Activated CD4-positive, alpha-beta T cell treated with anti-CD3 and anti-CD28 coated beads for 4 hours (primary cell): ENCODE results near the gene ANKH.
"Not testable (repeated sequence)": the region's sequence is repeated elsewhere in the genome, so short reads cannot be mapped to it uniquely, and the experiment has no call there.

ENCODE experiments used
- DNase-seq, 2 donors: peaks; one replicate each; pipeline ENCODE4 v3.0.0-alpha.2; 2020

Gene ANKH

GRCh38 chr5:14824499-14824898 lies 47.1 kb downstream of the ANKH start:
- DNase-seq, result no peak

DNA sequence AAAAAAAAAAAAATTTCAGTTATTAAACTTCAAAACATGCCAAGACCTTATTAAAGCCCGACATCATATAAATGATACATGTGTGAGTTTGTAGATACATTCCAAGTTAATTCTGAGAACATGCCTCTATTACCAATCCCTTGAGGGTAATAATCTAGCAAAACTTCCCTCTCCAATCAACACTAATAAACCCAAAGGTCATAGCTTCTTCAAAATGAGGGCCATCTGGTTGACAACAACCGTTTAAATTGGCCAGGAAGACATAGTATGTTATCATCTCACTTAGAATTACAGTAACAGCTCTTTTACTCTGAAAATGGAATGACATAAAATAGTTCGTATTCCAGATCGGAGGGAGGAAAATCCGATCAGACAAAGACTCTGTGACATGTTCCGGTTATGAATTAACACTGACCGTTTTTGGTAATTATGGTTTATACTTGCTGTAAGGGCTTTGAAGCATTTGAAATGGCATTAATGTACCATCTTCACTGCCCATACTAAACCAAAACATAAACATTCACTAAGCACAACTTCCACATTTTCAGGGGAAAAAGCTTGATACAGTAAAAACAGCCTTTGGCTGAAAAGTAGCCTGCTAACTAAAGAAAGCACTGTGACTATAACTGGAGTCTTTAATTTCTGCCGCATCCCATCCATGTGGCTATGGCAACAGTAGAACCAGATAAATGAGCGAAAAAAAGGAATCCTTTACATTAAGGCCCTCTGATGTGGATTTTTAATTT lies 50.3 kb downstream of the ANKH start:
- DNase-seq, result no peak

- DNase-seq, result no peak
Measured at GRCh38 chr5:14818931-14819790, 52.4 kb downstream of the ANKH start.

- not testable (repeated sequence) for DNase-seq
Measured at GRCh38 chr5:14817762-14818136, 53.8 kb downstream of the ANKH start.

- no peak for DNase-seq
Measured at GRCh38 chr5:14816999-14817761, 54.4 kb downstream of the ANKH start.

- DNase-seq, result no peak
Measured at GRCh38 chr5:14816374-14816998, 55.1 kb downstream of the ANKH start.

DNA sequence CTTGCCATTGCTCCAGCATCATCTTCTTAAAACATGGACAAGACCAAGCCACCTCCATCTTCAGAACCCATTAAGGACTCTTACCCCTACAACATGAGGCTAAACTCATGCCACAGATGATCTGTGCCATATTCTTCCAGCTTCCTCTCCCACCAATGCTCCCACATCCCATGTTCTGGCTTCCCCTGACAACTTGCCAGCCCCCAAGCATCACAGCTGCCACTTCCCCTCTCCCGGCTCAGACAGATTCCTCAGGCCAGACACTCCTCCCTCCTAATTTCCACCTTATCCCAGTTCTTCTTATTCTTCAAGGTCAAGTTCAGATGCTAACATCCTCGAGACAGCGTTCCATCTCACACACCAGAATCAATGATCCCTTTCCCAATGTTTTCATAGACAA lies 57.8 kb downstream of the ANKH start:
- DNase-seq, result no peak

- no peak for DNase-seq
Measured at GRCh38 chr5:14812166-14812565, 59.4 kb downstream of the ANKH start.

GRCh38 chr5:14810928-14811572 lies 60.5 kb downstream of the ANKH start:
- no peak for DNase-seq

DNA sequence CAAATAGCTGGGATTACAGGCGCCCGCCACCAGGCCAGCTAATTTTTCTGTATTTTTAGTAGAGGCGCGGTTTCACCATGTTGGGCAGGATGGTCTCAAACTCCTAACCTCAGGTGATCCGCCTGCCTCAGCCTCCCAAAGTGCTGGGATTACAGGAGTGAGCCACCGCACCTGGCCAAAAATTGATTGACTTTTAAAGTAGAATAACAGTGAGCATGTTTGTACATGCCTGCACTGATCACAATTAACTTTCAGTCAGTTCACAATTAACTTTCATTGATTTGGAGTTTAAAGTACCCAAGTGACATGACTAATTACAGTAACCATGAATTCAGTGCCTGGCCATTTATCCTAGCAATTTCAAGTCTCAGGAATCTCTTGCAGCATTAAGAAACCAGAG lies 61.3 kb downstream of the ANKH start:
- DNase-seq, result no peak

GRCh38 chr5:14809369-14810155 lies 62.0 kb downstream of the ANKH start:
- peak; percentile 61 to 68 for DNase-seq

DNA sequence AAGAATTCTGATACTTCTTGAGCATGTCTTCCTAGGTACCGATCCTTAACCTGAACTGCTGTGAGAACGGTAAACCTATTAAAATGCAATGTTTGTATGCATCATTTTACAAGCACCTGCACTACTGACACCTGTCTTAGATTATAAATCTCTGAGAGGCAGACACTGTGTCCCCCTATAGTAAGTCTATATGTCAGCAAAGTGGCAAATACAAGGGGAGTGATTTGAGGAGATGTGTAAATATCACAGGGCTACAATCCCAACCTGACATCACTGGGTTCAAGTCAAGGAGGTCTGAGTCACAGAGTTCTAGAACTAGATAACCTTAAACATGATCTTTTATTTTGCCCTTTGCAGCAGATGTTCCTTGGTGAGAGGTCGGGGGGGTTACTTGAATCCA lies 64.1 kb downstream of the ANKH start:
- no peak for DNase-seq

GRCh38 chr5:14806456-14806855 lies 65.1 kb downstream of the ANKH start:
- no peak for DNase-seq

DNA sequence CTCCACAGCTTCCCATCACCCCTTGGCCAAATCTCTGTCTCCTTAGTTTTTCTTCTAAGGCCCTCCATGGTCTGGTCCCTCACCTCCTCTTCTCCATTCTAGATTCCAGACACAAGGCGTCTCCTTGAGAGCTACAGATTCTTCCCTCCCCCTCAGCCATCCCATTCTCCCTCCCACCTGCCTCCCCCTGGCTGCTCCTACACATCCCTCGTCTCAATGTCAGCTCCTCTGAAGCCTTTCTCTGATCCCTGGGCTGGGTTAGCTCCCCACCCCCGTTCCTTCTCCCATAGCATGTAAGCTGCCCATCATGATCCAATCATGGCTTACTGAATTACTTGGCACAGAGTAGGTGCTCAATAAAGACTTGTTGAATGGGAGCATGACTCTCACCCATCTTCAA lies 69.0 kb downstream of the ANKH start:
- no peak for DNase-seq

GRCh38 chr5:14801792-14802191 lies 69.8 kb downstream of the ANKH start:
- no peak for DNase-seq

- DNase-seq, result not testable (repeated sequence)
Measured at GRCh38 chr5:14797385-14797784, 74.2 kb downstream of the ANKH start.

- no peak for DNase-seq
Measured at GRCh38 chr5:14794583-14795230, 76.9 kb downstream of the ANKH start.

DNA sequence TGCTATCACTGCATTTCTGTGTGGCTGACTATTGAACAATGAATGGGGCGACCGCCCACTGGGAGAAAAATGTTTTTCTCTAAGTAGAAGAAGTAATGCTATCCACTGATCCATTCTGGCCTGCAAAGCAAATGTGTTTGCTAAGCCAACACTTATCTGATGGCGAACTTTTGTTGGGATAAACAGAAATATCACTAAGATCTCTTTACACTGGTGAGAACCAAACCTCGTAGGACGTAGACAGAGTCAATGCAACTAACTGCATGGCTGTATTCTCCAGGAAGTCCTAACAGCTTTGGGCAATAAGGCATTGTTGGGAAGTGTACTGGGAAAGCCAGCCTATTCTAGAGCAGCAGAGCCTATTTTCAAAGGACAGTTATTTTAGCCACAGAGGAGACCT lies 77.7 kb downstream of the ANKH start:
- DNase-seq, result no peak

GRCh38 chr5:14790911-14791310 lies 80.7 kb downstream of the ANKH start:
- no peak for DNase-seq

GRCh38 chr5:14790220-14790619 lies 81.4 kb downstream of the ANKH start:
- no peak for DNase-seq
